Memory B cell (primary cell): ENCODE data around the gene HSD17B14.
A peak's percentile ranks its signal among the peaks of the same experiment; 100 is the strongest.

Source experiments
- ATAC-seq: fragments of 150-1000 bp; cut with Tn5 transposase; 2 replicates; pipeline ENCODE4 v1.10.0; 2021; ENCODE audit warnings: low read depth, mild to moderate bottlenecking, moderate library complexity
- DNase-seq, 2 donors: peaks; one replicate each; pipeline ENCODE4 v3.0.0; 2022; ENCODE audit warnings: low spot score in 2 of 2
- H3K27ac Mint-ChIP-seq: one replicate; pipeline ENCODE4 v1.8.0; 2022; ENCODE audit warnings: mild to moderate bottlenecking, moderate library complexity, mixed read lengths
- H3K27me3 Mint-ChIP-seq: one replicate; pipeline ENCODE4 v1.8.0; 2022; ENCODE audit warnings: mixed read lengths
- H3K36me3 Mint-ChIP-seq: one replicate; pipeline ENCODE4 v1.8.0; 2022; ENCODE audit warnings: mild to moderate bottlenecking, mixed read lengths
- H3K4me1 Mint-ChIP-seq: one replicate; pipeline ENCODE4 v1.8.0; 2022; ENCODE audit warnings: mixed read lengths
- H3K4me3 Mint-ChIP-seq: one replicate; pipeline ENCODE4 v1.8.0; 2022; ENCODE audit warnings: mild to moderate bottlenecking, moderate library complexity, mixed read lengths
- H3K9me3 Mint-ChIP-seq: one replicate; pipeline ENCODE4 v1.8.0; 2022; ENCODE audit warnings: mixed read lengths

Gene HSD17B14

DNA sequence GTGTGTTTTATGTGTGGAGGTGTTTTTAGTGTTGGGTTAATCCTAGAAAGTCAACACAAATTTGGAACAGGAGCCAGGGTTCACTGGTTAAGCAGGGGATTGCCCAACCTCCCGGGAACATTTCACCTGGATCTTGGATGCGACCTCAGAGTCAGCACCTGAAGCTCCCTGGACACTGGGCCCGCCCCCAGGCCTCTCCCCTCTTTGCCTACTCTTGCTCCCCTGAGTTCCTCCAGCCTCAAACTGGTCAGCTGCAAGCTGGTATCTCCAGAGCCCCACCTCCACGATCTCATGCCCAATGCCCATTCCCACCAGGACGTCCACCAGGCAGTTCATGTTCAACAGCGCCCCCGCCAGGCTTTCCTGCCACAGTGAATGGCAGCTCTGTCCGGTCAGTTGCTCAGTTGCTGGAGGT is 9.7 kb downstream of the HSD17B14 start:
- Mint-ChIP-seq H3K4me3 (no peak overlapping the region), H3K9me3 (no peaks in the 10 kb centered on the region), H3K36me3 (peaks cover 1% of the 10 kb centered on the region), H3K27ac (no peak overlapping the region), H3K27me3 (no peaks in the 10 kb centered on the region), H3K4me1 (no peaks in the 10 kb centered on the region)
- no peak for DNase-seq
- no peak for ATAC-seq

DNA sequence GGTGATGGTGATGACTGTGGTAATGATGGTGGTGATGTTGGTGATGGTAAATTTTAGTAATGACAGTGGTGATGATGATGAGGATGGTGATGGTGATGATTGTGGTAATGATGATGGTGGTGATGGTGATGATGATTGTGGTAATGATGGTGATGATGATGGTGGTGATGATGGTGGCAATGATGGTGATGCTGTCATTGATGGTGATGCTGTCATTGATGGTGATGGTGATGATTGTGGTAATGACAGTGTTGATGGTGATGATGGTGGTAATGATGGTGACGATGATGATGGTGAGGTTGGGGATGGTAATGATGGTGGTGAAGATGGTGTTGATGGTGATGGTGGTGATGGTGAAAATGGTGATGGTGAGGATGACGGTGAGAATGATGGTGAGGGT is 13.8 kb downstream of the HSD17B14 start:
- ATAC-seq (no peak), DNase-seq (no peak)
- no peaks in the 10 kb centered on the region for H3K9me3 Mint-ChIP-seq
- no peaks in the 10 kb centered on the region for H3K4me1 Mint-ChIP-seq
- H3K27ac Mint-ChIP-seq: no peak overlapping the region
- peaks cover 1% of the 10 kb centered on the region for H3K36me3 Mint-ChIP-seq
- no peaks in the 10 kb centered on the region for H3K27me3 Mint-ChIP-seq
- no peak overlapping the region for H3K4me3 Mint-ChIP-seq

DNA sequence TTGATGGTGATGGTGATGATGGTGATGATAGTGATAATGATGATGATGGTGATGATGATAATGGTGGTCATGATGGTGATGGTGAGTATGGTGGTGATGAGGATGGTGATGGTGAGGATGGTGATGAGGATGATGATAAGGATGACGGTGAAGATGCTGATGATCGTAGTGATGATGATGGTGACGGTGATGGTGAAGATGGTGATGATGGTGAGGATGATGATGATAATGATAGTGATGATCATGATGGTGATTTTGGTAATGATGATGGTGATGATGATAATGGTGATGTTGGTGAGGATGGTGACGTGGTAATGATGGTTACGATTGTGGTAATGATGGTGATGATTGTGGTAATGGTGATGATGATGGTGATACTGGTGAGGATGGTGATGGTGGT is 14.7 kb downstream of the HSD17B14 start:
- no peaks in the 10 kb centered on the region for H3K27me3 Mint-ChIP-seq
- no peak overlapping the region for H3K27ac Mint-ChIP-seq
- no peaks in the 10 kb centered on the region for H3K9me3 Mint-ChIP-seq
- no peak for DNase-seq
- no peaks in the 10 kb centered on the region for H3K4me1 Mint-ChIP-seq
- ATAC-seq: no peak
- no peak overlapping the region for H3K4me3 Mint-ChIP-seq
- peaks cover 1% of the 10 kb centered on the region for H3K36me3 Mint-ChIP-seq

DNA sequence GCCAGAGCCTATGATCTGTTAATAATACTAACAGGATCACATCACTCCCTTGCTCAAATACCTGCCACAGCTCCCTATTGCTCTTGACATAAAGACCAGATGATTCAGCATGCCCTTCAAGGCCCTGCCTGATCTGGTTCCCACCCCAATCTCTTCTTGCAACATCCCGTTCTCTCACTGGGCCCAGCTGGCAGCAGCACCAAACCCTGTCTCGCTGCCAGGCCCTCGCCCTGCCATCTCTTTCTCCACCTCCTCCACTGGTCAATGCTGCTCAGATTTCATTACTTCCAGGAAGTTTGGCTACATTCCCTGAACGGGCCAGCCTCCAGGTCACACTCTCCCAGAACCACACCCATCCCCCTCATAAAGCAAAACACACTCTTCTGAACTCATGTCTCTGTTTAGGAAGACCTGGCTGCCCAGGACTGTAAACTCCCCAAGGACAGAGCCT is 16.9 kb downstream of the HSD17B14 start:
- no peak overlapping the region for H3K4me3 Mint-ChIP-seq
- H3K36me3 Mint-ChIP-seq: peaks cover 1% of the 10 kb centered on the region
- no peaks in the 10 kb centered on the region for H3K27me3 Mint-ChIP-seq
- H3K27ac Mint-ChIP-seq: no peak overlapping the region
- H3K4me1 Mint-ChIP-seq: peaks cover 3% of the 10 kb centered on the region
- H3K9me3 Mint-ChIP-seq: no peaks in the 10 kb centered on the region
- ATAC-seq: no peak
- no peak for DNase-seq

DNA sequence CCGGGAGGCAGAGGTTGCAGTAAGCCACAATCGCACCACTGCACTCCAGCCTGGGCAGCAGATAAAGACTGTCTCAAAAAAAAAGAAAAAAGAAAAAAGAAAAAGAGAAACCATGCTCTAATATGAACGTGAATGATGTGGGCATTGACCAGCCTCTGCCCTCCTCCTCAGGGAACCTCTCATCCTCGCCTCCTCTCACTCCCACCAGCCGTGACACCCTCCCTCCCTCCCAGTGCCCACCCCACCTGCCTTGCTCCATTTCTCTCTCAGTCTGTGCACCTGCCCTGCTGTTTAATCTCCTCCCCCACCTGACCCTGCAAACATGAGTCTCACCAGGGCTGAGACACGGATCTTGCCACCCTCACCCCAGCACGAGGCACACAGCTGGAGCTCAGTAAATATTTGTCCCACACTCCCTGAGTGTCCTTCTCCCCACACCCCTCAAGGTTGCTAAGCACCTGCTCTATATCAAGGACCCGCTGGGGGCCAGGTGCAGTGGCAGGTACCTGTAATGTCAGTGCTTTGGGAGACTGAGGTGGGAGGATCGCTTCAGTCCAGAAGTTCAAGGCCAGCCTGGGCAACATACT is 18.0 kb downstream of the HSD17B14 start:
- DNase-seq: no peak
- no peaks in the 10 kb centered on the region for H3K27me3 Mint-ChIP-seq
- no peak for ATAC-seq
- H3K27ac Mint-ChIP-seq: no peak overlapping the region
- peaks cover 3% of the 10 kb centered on the region for H3K4me1 Mint-ChIP-seq
- no peak overlapping the region for H3K4me3 Mint-ChIP-seq
- no peaks in the 10 kb centered on the region for H3K36me3 Mint-ChIP-seq
- no peaks in the 10 kb centered on the region for H3K9me3 Mint-ChIP-seq

DNA sequence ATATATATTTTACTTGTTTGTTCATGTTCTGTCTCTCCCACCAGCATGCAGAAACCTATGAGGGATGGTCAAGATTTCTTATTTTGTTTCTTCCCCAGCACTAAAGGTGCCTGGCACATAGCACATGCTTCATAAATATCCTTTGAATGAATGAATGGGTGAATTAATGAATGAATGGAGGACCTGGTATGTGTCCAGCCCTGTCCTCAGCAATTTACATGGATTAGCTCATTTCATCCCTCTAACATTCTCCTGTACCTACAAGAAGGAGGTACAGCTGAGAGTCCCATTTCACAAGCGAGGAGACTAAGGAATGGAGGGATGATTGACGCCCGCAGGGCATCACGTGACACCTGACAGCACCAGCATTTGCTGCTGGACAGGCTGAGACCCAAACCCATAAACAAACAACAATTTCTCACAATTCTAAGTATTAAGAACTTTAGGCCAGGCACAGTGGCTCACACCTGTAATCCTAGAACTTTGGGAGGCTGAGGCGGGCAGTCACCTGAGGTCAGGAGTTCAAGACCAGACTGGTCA is 18.6 kb downstream of the HSD17B14 start:
- ATAC-seq (no peak), DNase-seq (no peak)
- Mint-ChIP-seq H3K36me3 (no peaks in the 10 kb centered on the region), H3K27ac (peak overlapping the region; percentile 49), H3K4me1 (peaks cover 3% of the 10 kb centered on the region), H3K27me3 (no peaks in the 10 kb centered on the region), H3K9me3 (no peaks in the 10 kb centered on the region), H3K4me3 (no peak overlapping the region)

DNA sequence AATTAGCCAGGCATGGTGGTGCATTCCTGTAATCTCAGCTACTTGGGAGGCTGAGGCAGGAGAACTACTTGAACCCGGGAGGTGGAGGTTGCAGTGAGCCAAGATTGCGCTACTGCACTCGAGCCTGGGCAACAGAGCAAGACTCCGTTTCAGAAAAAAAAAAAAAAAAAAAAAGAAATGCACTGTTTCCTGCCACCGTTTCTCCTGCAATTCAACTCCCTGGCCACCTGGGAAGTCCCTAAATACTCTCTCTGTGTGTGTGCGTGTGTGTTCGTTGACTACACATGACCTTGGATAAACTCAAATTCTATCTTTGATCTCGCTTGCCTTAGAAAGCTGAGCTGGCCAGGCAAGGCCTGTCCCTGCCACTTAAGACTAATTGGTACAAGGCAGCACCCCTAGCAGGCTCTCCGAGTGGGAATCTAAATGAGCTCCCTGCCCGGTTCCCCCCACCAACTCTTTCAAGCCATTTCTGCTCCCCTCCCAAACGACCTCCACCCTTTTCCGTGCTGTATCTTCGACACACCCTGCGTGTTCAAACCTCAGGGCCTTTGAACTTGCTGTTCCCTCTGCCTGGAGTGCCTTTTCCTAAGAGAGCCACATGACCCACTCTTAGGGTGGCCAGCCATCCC is 20.3 kb downstream of the HSD17B14 start:
- no peaks in the 10 kb centered on the region for H3K9me3 Mint-ChIP-seq
- DNase-seq: no peak
- H3K4me1 Mint-ChIP-seq: peaks cover 9% of the 10 kb centered on the region
- H3K4me3 Mint-ChIP-seq: no peak overlapping the region
- H3K27me3 Mint-ChIP-seq: no peaks in the 10 kb centered on the region
- peak; percentile 49 for ATAC-seq
- H3K36me3 Mint-ChIP-seq: no peaks in the 10 kb centered on the region
- peak overlapping the region; percentile 83 for H3K27ac Mint-ChIP-seq

DNA sequence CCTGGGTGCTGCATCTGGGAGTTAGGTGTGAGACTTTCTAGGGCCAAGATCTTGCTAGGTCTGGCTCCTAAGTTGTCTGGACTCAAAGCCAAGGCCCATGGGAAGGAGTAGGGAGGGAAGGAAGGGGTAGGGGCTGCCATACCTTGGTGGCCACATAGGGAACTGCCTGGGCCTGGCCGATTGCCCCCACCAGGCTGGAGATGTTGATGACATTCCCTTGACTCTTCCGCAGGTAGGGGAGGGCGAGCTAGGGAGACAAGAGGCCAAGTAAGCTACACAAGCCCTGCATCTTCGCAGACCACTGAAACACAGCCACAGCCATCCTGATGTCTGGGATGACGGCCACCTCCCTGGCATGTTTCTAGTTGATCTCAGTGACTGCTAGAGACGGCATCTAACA is 21.4 kb downstream of the HSD17B14 start:
- Mint-ChIP-seq H3K9me3 (no peaks in the 10 kb centered on the region), H3K4me1 (peaks cover 17% of the 10 kb centered on the region), H3K36me3 (no peaks in the 10 kb centered on the region), H3K27me3 (no peaks in the 10 kb centered on the region), H3K27ac (peak overlapping the region; percentile 6), H3K4me3 (no peak overlapping the region)
- no peak for DNase-seq
- ATAC-seq: no peak

DNA sequence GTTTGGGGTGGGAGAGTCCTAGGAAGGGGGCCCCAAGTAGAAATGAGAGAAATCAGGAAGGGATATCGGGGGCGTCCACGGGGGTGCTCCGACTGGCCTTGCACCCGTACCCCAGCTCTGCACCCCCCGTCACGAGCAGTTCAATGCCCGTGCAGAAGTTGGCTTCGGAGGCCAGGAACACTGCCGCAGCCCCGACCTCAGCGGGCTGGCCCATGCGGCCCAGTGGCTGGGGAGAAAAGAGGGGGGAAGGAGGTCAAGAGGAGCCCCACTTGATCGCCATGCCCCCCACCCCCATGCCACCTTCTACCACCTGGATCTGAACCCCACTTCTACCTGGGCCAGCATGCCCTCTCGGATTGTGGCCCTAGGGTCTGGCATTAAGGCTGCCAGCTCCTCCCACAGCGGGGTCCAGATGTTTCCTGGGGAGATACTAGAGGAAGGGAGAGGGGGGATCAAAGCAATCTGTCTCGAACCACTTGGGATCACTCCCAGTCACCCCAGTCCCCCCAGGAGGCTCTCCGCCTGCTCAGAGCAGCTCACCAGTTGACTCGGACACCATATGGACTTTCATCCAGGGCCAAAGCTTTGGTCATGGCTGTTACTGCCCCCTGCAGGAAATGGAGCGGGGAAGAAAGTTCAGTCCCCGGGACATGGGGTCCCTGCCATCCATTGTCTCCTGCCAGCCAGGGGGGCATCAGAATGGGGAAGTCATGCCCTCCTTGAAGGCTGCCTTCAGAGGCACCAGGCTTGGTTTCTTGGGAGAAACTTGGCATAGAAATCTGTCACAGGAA is 23.0 kb downstream of the HSD17B14 start:
- H3K9me3 Mint-ChIP-seq: no peaks in the 10 kb centered on the region
- H3K27me3 Mint-ChIP-seq: no peaks in the 10 kb centered on the region
- peaks cover 24% of the 10 kb centered on the region for H3K4me1 Mint-ChIP-seq
- no peak for ATAC-seq
- H3K36me3 Mint-ChIP-seq: no peaks in the 10 kb centered on the region
- no peak overlapping the region for H3K4me3 Mint-ChIP-seq
- no peak for DNase-seq
- no peak overlapping the region for H3K27ac Mint-ChIP-seq

DNA sequence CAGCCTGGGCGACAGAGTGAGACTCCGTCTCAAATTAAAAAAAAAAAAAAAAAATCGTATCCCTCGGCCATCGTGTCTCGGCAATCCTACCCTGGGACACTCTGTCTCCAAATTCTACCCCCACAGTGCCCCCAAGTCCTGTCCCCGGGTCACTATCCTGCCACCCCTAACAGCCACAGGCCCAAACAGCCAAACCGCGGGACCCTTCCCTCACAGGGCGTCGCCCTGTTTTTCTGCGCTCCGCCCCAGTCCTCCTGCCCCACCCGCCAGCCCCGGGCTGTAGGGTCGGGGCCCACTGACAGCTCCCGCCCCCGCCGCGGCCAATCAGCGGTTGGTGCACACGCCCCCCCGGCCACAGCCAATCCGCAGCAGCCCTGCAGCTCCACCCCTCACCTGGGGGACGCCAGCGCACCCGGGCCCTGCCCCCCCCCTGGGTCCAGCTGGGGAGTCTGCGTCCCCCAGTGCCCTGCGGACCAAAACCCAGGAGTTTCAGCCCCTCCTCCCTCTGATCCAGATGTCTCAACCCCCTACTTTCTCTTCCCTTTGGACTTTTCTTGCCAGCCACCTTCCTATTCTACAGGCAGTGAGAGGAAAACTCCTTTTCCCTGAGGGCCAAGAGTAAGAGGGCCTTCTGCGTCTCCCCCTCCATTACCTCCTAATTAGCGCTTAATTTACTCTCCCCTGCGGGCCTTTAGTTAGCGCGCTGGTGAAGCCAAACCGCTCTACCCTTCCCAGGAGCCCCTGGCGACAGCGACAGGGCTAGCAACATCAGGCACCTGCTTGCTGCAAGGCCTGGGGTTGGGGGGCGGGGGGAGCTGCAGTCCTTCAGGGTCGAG is 24.0 kb downstream of the HSD17B14 start:
- H3K27me3 Mint-ChIP-seq: no peaks in the 10 kb centered on the region
- H3K4me1 Mint-ChIP-seq: peaks cover 27% of the 10 kb centered on the region
- DNase-seq (peak; percentile 61 to 62), ATAC-seq (peak; percentile 70)
- H3K36me3 Mint-ChIP-seq: no peaks in the 10 kb centered on the region
- peak overlapping the region; percentile 85 for H3K4me3 Mint-ChIP-seq
- peak overlapping the region; percentile 72 for H3K27ac Mint-ChIP-seq
- no peaks in the 10 kb centered on the region for H3K9me3 Mint-ChIP-seq

DNA sequence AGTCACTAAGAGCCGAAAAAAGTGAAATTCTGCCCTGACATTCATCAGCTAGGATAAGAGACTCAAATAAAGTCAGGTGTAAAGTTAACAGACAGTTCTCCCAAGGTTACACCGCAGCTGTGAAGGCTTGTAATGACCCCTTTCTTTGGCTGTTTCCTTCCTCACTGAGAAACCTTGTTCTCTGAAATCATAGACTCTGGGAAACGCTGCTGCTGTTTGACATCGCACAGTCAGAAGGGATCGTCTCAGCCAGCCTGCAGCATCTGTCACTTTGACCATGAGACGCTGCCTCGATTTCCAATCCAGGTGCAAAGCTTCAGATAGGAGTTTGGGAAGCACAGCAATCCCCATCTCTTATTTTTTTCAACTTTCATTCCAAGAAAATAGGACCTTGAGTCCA is 26.1 kb downstream of the HSD17B14 start:
- no peaks in the 10 kb centered on the region for H3K27me3 Mint-ChIP-seq
- H3K4me1 Mint-ChIP-seq: peaks cover 28% of the 10 kb centered on the region
- H3K9me3 Mint-ChIP-seq: no peaks in the 10 kb centered on the region
- DNase-seq: no peak
- H3K36me3 Mint-ChIP-seq: no peaks in the 10 kb centered on the region
- H3K4me3 Mint-ChIP-seq: peak overlapping the region; percentile 91
- no peak for ATAC-seq
- H3K27ac Mint-ChIP-seq: peak overlapping the region; percentile 93

DNA sequence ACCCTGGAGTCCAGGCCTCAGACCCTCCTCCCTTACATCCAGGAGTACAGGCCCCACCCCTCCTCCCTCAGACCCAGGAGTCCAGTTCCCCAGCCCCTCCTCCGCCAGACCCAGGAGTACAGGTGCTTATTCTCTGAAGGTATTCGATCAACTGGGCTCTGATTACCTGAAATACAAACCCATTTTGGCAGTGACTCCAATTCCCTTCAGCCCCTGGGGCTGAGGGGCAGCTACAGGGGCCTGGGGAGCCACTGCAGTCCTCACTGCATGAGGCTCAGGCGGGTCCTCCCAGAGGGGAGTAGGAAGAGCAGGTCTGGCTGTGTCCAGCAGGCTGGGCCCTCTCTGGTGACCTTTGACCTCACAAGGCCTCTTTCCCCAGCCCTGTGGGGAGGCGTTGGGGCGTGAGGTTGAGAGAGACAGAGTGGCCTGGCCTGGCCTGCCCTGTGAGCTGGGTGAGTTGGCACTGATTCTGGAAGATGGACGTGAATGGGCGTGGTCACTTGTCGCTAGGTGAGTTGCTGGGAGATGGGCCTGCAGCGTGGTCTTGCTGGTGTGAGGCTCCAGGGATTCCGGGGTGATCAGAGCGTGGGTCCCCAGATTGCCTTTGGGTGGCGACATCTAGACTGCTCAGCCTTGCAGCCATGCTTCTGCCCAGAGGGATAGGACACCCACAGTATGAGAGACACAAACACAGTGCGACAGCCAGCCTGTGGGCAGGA is 28.5 kb downstream of the HSD17B14 start:
- DNase-seq (no peak), ATAC-seq (no peak)
- no peak overlapping the region for H3K4me3 Mint-ChIP-seq
- no peak overlapping the region for H3K27ac Mint-ChIP-seq
- peaks cover 2% of the 10 kb centered on the region for H3K36me3 Mint-ChIP-seq
- H3K9me3 Mint-ChIP-seq: no peaks in the 10 kb centered on the region
- H3K4me1 Mint-ChIP-seq: peaks cover 28% of the 10 kb centered on the region
- H3K27me3 Mint-ChIP-seq: no peaks in the 10 kb centered on the region

DNA sequence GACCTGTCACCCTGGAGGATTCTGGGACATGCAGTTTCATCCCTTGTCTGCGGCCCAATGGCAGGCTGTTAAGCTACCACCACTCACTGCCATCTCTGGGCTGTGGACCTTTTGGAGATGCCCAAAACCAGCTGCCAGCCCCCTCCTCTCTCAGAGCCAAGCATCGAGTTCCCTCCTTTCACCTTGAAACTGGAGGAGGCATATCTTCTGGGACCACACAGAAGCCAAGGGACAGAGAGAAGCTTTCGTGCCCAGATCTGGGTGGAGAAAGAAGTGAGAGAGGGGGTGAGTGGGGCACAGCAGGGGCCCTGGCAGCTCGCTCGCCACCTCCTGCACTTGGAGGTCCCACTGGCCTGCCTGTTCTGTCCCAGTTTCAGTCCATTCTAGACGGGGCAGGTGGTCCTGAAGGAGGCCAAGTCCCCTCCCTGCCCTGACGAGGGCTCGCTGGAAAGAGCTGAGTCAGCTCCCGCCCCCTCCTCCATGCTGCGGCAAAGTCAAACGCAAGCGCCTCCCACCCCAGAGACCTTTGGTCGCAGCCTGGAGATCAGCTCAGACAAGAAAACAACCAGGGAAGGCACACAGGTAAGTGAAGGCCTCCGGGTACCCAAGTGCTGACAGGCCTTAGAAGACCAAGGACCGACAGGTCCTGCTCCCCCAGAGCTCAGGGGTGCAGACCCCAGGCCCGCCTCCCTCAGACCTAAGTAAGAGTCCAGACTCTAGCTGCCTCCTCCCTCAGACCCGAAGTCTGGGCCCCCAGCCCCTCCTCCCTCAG is 29.3 kb downstream of the HSD17B14 start:
- Mint-ChIP-seq H3K27ac (no peak overlapping the region), H3K36me3 (peaks cover 2% of the 10 kb centered on the region), H3K4me3 (no peak overlapping the region), H3K4me1 (peaks cover 23% of the 10 kb centered on the region), H3K27me3 (no peaks in the 10 kb centered on the region), H3K9me3 (no peaks in the 10 kb centered on the region)
- no peak for DNase-seq
- peak; percentile 46 for ATAC-seq
